ENCODE results near the gene AVPI1.
A peak's percentile ranks its signal among the peaks of the same experiment; 100 is the strongest.

GRCh38 chr10:97723001-97723400 is 36.0 kb upstream of the AVPI1 start:
- TF ChIP-seq EP300 (IDR thresholded peaks at IDR 0.05): no peak
- TF ChIP-seq POLR2A (IDR thresholded peaks at IDR 0.05; ENCODE audit: low read depth): no peak
- TF ChIP-seq CTCF (IDR thresholded peaks at IDR 0.05): no peak
- TF ChIP-seq POLR2AphosphoS5 (IDR thresholded peaks at IDR 0.05): peak in 1 of 2 donors; percentile 13

Data from esophagus muscularis mucosa (tissue), 4 donors.